Pancreas (tissue), 10 donors: ENCODE data around the gene RNF128. TPM values are rescaled to one million over a fixed set of nuclear protein-coding genes. Genes with fewer than 3 reads are reported as not detected.
A peak's percentile ranks its signal among the peaks of the same experiment; 100 is the strongest.

Source experiments
- ATAC-seq, 4 donors: fragments of 200-7000 bp; cut with Tn5 transposase; one replicate each; pipeline versions ENCODE4 v1.8.0 to v1.9.1; 2020; ENCODE audit warnings: mild to moderate bottlenecking in 4 of 4, moderate library complexity in 4 of 4
- DNase-seq, 6 donors: peaks; one replicate each; pipeline ENCODE4 v3.0.0-alpha.2; 2020
- FAIRE-seq: peaks from 2 replicates; lab custom pipeline; 2012; peaks lifted over from hg19 to GRCh38; lab: Jason Lieb, UNC
- H3K27ac ChIP-seq, 4 donors: fragments of 200-600 bp; sonication (generic); 1 replicate in 3 of 4; 2 replicates in 1 of 4; pipeline versions ENCODE4 v1.5.0 to v1.8.0; 2020
- H3K27me3 ChIP-seq, 4 donors: fragments of 200-600 bp; one replicate each; pipeline ENCODE4 v1.8.0; 2021
- H3K36me3 ChIP-seq, 3 donors: fragments of 200-600 bp; sonication (generic) in 1 of 3; one replicate each; pipeline versions ENCODE4 v1.5.0 to v1.8.0; 2020 to 2021
- H3K4me1 ChIP-seq, 3 donors: fragments of 200-600 bp; one replicate each; pipeline ENCODE4 v1.8.0; 2021
- H3K4me3 ChIP-seq, 4 donors: fragments of 200-600 bp; sonication (generic) in 2 of 4; one replicate each; pipeline versions ENCODE4 v1.5.0 to v1.8.0; 2020 to 2021
- H3K9me3 ChIP-seq, 4 donors: fragments of 200-600 bp; one replicate each; pipeline ENCODE4 v1.8.0; 2021
- WGBS, 2 donors: extraction: QIAGEN DNeasy Blood & Tissue Kit; methylation state at CpG; one replicate each; pipeline ENCODE4 v1.1.7; 2013; 5-methylcytosine and 5-hydroxymethylcytosine counted together
- intact Hi-C, 3 donors: fragments of 100-400 bp; cut with DNase I; formaldehyde crosslinking; loops; one replicate each; pipeline versions ENCODE4 v1.11.1 to v1.14.2; 2022
- polyA plus RNA-seq, 2 donors: library from polyadenylated mRNA; stranded (reverse); fragments of 200-250 nt; gene quantifications; one replicate each; pipeline ENCODE4 v1.2.3, GENCODE V29; 2013
- total RNA-seq, 6 donors: library from RNA; stranded (reverse); fragmentation: NEBNext Ultra II Directional in 4 of 6; extraction: Animal tissue kit (Norgen Biotek cat#: 25700) in 4 of 6; gene quantifications; one replicate each; pipeline versions ENCODE4 v1.2.1 to v1.2.4, GENCODE V29; 2021 to 2023
- TF ChIP-seq, protein P1 (sequence below), 4 donors: fragments of 200-600 bp; sonication (generic) in 3 of 4; IDR thresholded peaks; one replicate each; pipeline versions ENCODE4 v1.5.0 to v1.8.0; 2021; ENCODE audit warnings: antibody characterized with exemption in 4 of 4
- donor health status: healthy with polysubstance abuse.
- donor health status: DM: no; HTN: no; CAD: no; lungs with moderate emphysema.
- donor health status: DM: no; HTN: no; CAD: no.
- donor health status: control.
- donor health status: control.
- donor health status: Bipolar disorder and iron deficiency.
- donor health status: DM: yes; HTN: yes; CAD: no.
- donor health status: DM: no; HTN: no; CAD: no.
- donor health status: DM: no; HTN: no; CAD: no.
- donor health status: DM: yes; HTN: yes; CAD: no.

RNF128 gene, protein sequence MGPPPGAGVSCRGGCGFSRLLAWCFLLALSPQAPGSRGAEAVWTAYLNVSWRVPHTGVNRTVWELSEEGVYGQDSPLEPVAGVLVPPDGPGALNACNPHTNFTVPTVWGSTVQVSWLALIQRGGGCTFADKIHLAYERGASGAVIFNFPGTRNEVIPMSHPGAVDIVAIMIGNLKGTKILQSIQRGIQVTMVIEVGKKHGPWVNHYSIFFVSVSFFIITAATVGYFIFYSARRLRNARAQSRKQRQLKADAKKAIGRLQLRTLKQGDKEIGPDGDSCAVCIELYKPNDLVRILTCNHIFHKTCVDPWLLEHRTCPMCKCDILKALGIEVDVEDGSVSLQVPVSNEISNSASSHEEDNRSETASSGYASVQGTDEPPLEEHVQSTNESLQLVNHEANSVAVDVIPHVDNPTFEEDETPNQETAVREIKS
- total RNA-seq, result 10 to 100 TPM in 4 of 6 donors, 1 to 10 TPM in 2; 9.5 to 17.0 (median 12.7) TPM
- polyA plus RNA-seq, result 10 to 100 TPM in 1 of 2 donors, 1 to 10 TPM in 1; 5.9 to 19.8 TPM

DNA sequence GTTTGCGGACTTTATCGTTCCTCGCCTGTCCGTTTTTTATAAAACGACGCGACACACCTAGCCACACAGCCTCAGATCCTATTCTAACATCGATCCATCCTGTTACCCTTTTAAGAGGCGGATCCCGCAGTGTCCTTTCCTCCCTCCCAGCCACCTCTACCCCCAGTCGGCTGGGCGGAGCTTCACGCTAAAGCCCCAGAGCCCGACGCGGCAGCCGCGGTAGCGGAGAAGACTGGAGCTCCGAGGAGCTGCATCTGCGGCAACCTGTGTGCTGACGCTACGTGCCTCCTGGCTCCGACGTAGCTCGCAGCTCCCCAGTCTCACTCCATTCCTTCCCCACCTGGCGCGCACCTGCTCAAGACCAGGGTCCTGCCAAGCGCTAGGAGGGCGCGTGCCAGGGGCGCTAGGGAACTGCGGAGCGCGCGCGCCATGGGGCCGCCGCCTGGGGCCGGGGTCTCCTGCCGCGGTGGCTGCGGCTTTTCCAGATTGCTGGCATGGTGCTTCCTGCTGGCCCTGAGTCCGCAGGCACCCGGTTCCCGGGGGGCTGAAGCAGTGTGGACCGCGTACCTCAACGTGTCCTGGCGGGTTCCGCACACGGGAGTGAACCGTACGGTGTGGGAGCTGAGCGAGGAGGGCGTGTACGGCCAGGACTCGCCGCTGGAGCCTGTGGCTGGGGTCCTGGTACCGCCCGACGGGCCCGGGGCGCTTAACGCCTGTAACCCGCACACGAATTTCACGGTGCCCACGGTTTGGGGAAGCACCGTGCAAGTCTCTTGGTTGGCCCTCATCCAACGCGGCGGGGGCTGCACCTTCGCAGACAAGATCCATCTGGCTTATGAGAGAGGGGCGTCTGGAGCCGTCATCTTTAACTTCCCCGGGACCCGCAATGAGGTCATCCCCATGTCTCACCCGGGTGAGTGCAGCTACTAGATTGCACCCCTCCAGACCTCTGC is at the start of gene RNF128:
TSS of gene RNF128 (plus strand) at position 217 of the 953 bp plus-strand sequence. CDS start at position 430, 213 bp downstream.
- Histone ChIP-seq H3K27ac (peak within 1 kb of the TSS; percentile 75 to 89 (median 84)), H3K36me3 (no peaks in the 10 kb centered on the region), H3K4me3 (peak within 1 kb of the TSS; percentile 26 to 62 (median 54)), H3K27me3 (no peaks in the 10 kb centered on the region), H3K9me3 (no peaks in the 10 kb centered on the region), H3K4me1 (peaks cover 0 to 3% (median 0%) of the 10 kb centered on the region in 3 donors)
- intact Hi-C loops, result no loop called here
- FAIRE-seq (no peak), DNase-seq (peak; percentile 73 to 90 (median 78)), ATAC-seq (peak; percentile 93 to 96 (median 93))
- TF ChIP-seq, protein P1, sequence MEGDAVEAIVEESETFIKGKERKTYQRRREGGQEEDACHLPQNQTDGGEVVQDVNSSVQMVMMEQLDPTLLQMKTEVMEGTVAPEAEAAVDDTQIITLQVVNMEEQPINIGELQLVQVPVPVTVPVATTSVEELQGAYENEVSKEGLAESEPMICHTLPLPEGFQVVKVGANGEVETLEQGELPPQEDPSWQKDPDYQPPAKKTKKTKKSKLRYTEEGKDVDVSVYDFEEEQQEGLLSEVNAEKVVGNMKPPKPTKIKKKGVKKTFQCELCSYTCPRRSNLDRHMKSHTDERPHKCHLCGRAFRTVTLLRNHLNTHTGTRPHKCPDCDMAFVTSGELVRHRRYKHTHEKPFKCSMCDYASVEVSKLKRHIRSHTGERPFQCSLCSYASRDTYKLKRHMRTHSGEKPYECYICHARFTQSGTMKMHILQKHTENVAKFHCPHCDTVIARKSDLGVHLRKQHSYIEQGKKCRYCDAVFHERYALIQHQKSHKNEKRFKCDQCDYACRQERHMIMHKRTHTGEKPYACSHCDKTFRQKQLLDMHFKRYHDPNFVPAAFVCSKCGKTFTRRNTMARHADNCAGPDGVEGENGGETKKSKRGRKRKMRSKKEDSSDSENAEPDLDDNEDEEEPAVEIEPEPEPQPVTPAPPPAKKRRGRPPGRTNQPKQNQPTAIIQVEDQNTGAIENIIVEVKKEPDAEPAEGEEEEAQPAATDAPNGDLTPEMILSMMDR (IDR thresholded peaks at IDR 0.05), result no peak
- 1 to 26% methylated on average over 69 to 79 of the region's 79 CpGs for WGBS, 2 donors

DNA sequence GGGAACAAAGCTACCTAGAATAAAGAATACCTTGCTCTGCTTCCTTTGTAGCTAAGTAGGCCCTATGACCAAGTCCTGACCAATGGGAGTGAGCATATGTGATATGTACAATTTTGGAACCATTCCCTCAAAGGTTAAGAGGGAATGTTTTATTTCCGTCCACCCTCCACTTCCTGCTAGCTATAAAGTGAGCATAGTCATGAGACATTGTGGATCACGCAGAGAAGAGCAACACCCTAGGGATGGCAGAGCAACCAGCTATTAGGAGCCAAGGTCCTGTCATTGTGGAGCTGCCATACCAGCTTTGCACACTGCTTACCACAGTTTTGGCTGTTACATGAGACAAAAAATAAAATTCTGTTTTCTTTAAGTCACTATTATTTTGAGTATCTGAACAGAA is 45.8 kb upstream of the RNF128 start:
- intact Hi-C loops, result no loop called here
- H3K27me3 ChIP-seq, result no peaks in the 10 kb centered on the region

DNA sequence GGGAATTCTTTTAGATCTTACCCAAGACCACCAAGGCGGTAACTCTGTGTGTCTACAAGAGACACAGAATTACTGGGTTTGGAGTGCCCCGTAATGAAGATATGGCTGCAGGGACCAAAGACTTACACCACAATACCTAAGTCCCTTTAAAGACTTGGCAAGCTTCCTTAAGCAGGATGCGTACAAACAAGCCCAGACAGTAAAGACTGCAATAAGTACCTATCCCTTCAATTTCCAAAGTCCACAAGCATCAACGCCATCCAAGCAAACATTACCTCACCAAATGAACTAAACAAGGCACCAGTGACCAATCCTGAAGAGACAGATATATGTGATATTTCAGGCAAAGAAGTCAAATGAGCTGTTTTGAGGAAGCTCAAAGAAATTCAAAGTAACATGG is 42.3 kb upstream of the RNF128 start:
- DNase-seq (no peak), FAIRE-seq (no peak), ATAC-seq (no peak)
- no peaks in the 10 kb centered on the region for H3K9me3 ChIP-seq
- no peaks in the 10 kb centered on the region for H3K4me1 ChIP-seq
- no peak overlapping the region for H3K27ac ChIP-seq
- TF ChIP-seq, protein P1 (IDR thresholded peaks at IDR 0.05), result no peak
- intact Hi-C loops, result no loop called here
- H3K27me3 ChIP-seq, result no peaks in the 10 kb centered on the region
- no peak overlapping the region for H3K4me3 ChIP-seq
- H3K36me3 ChIP-seq, result no peaks in the 10 kb centered on the region
- WGBS, 2 donors, result 72 to 91% methylated on average over 4 of the region's 4 CpGs

More for the DNA sequence above, 45.8 kb upstream of the RNF128 start:
- Histone ChIP-seq H3K4me3 (no peak overlapping the region), H3K36me3 (no peaks in the 10 kb centered on the region), H3K9me3 (no peaks in the 10 kb centered on the region), H3K4me1 (no peaks in the 10 kb centered on the region), H3K27ac (no peak overlapping the region)
- TF ChIP-seq, protein P1 (IDR thresholded peaks at IDR 0.05), result no peak
- ATAC-seq, result no peak
- WGBS, 2 donors, result 57 to 70% methylated on average over 2 of the region's 2 CpGs
- DNase-seq, result no peak
- no peak for FAIRE-seq

DNA sequence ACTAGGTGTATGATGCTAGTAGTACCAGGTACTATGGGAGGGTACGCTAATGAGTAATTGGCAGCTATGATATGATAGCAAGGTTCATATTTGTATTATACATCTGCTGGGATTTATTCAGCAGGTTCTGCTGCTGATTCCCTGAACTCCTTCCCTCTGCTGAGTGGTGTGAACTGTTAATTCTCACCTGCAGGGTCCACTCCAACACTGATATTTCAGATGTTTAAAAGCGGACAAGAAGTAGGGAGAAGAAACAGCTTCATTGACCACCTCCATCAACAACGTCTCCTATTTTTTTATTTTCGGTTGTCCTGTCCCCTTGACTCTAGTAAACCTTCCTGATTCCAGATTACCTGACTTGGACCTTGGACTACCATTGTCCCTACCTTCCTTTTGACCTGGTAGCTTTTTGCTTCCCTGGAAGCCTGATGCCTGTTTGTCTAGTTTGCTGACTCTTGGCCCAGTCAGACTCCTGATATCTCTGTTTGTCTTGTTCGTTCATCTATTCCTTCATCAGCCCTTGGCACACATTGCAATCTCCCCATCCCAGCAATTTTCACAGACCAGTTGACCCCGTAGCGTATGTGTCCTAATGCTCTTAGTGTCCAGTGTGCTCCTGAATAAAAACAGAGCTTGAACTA is 34.0 kb upstream of the RNF128 start:
- no peaks in the 10 kb centered on the region for H3K36me3 ChIP-seq
- H3K4me3 ChIP-seq, result no peak overlapping the region
- peak; percentile 49 to 76 (median 70) for ATAC-seq
- H3K9me3 ChIP-seq, result no peaks in the 10 kb centered on the region
- H3K27me3 ChIP-seq, result no peaks in the 10 kb centered on the region
- no peaks in the 10 kb centered on the region for H3K4me1 ChIP-seq
- intact Hi-C loops, result no loop called here
- no peak for DNase-seq
- FAIRE-seq, result no peak
- TF ChIP-seq, protein P1 (IDR thresholded peaks at IDR 0.05), result no peak
- no peak overlapping the region for H3K27ac ChIP-seq
- WGBS, 2 donors, result 18 to 30% methylated on average over 7 of the region's 7 CpGs
